Hepatocyte (in vitro differentiated cells): ENCODE data around the gene IRF5. TPM values are rescaled to one million over a fixed set of nuclear protein-coding genes. Genes with fewer than 3 reads are reported as not detected.

Source experiments
- DNase-seq: peaks from one replicate; pipeline ENCODE4 v3.0.0-alpha.2; 2016; ENCODE audit warnings: low spot score
- H2AFZ ChIP-seq: fragments of 200-600 bp; sonication (generic); 2 replicates; pipeline ENCODE4 v1.6.0; 2016; ENCODE audit warnings: antibody characterized with exemption, mild to moderate bottlenecking
- H3K27ac ChIP-seq: fragments of 200-600 bp; sonication (generic); 2 replicates; pipeline ENCODE4 v1.5.1; 2016; ENCODE audit warnings: mild to moderate bottlenecking
- H3K27me3 ChIP-seq: fragments of 200-600 bp; sonication (generic); 2 replicates; pipeline ENCODE4 v1.6.1; 2016
- H3K36me3 ChIP-seq: fragments of 200-600 bp; sonication (generic); replicated peaks from 2 replicates; pipeline ENCODE4 v1.5.1; 2016; ENCODE audit warnings: low read depth; ENCODE audit not compliant: insufficient read depth
- H3K4me1 ChIP-seq: fragments of 200-600 bp; sonication (generic); 2 replicates; pipeline ENCODE4 v1.5.1; 2016; ENCODE audit warnings: mild to moderate bottlenecking, moderate library complexity; ENCODE audit not compliant: insufficient read depth
- H3K4me2 ChIP-seq: fragments of 200-600 bp; sonication (generic); 2 replicates; pipeline ENCODE4 v1.6.0; 2016
- H3K4me3 ChIP-seq: fragments of 200-600 bp; sonication (generic); 2 replicates; pipeline ENCODE4 v1.5.1; 2016; ENCODE audit warnings: mild to moderate bottlenecking
- H3K79me2 ChIP-seq: fragments of 200-600 bp; sonication (generic); 2 replicates; pipeline ENCODE4 v1.6.0; 2017; ENCODE audit warnings: mild to moderate bottlenecking
- H3K9me2 ChIP-seq: fragments of 200-600 bp; sonication (generic); replicated peaks from 2 replicates; pipeline ENCODE4 v1.6.0; 2017; ENCODE audit warnings: mild to moderate bottlenecking; ENCODE audit not compliant: insufficient read depth
- H3K9me3 ChIP-seq: fragments of 200-600 bp; sonication (generic); 2 replicates; pipeline ENCODE4 v1.5.1; 2016; ENCODE audit warnings: low read depth, mild to moderate bottlenecking
- H4K20me1 ChIP-seq: fragments of 200-600 bp; sonication (generic); 2 replicates; pipeline ENCODE4 v1.6.0; 2016; ENCODE audit warnings: mild to moderate bottlenecking; ENCODE audit not compliant: insufficient read depth, poor library complexity, severe bottlenecking
- EZH2 ChIP-seq: fragments of 200-600 bp; sonication (generic); IDR thresholded peaks from 2 replicates; pipeline ENCODE4 v1.6.1; 2016; ENCODE audit warnings: antibody characterized with exemption, mild to moderate bottlenecking, borderline replicate concordance
- EZH2phosphoT487 ChIP-seq: fragments of 200-600 bp; sonication (generic); IDR thresholded peaks from one replicate; pipeline ENCODE4 v1.6.1; 2018; ENCODE audit warnings: antibody characterized with exemption, mild to moderate bottlenecking, low read depth, moderate library complexity; ENCODE audit not compliant: unreplicated experiment, severe bottlenecking
- WGBS: methylation state at CpG from one replicate; pipeline ENCODE4 v1.1.6; 2016; ENCODE audit warnings: low lambda C conversion rate; ENCODE audit errors: missing lambda C conversion rate; 5-methylcytosine and 5-hydroxymethylcytosine counted together
- polyA plus RNA-seq: library from polyadenylated mRNA; unstranded; fragments of >200 nt; fragmentation: Nextera tagmentation; extraction: Ambion mirVana; gene quantifications from 2 replicates; pipeline ENCODE4 v1.2.1, GENCODE V29; 2016
- total RNA-seq: library from RNA; depleted of rRNA; stranded (reverse); fragments of >200 nt; gene quantifications from 2 replicates; pipeline ENCODE4 v1.2.3, GENCODE V29; 2014
- TF ChIP-seq, protein P1 (sequence below): fragments of 200-600 bp; sonication (generic); IDR thresholded peaks from 2 replicates; pipeline ENCODE4 v1.5.1; 2016; ENCODE audit warnings: antibody characterized with exemption, mild to moderate bottlenecking; ENCODE audit not compliant: poor library complexity

The IRF5 gene
- total and polyA plus RNA-seq, 2 experiments from 2014 or later, result 0.73 TPM; not detected in 1

- 89% methylated on average over 19 of the region's 19 CpGs for WGBS
- no peak for DNase-seq
- no peaks in the 10 kb centered on the region for H3K36me3 ChIP-seq
- H3K27me3 ChIP-seq, result peaks cover 9% of the 10 kb centered on the region
- no peaks in the 10 kb centered on the region for H4K20me1 ChIP-seq
- H2AFZ ChIP-seq, result no peak overlapping the region
- TF ChIP-seq, protein P1, sequence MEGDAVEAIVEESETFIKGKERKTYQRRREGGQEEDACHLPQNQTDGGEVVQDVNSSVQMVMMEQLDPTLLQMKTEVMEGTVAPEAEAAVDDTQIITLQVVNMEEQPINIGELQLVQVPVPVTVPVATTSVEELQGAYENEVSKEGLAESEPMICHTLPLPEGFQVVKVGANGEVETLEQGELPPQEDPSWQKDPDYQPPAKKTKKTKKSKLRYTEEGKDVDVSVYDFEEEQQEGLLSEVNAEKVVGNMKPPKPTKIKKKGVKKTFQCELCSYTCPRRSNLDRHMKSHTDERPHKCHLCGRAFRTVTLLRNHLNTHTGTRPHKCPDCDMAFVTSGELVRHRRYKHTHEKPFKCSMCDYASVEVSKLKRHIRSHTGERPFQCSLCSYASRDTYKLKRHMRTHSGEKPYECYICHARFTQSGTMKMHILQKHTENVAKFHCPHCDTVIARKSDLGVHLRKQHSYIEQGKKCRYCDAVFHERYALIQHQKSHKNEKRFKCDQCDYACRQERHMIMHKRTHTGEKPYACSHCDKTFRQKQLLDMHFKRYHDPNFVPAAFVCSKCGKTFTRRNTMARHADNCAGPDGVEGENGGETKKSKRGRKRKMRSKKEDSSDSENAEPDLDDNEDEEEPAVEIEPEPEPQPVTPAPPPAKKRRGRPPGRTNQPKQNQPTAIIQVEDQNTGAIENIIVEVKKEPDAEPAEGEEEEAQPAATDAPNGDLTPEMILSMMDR, result no peak
- TF ChIP-seq EZH2 (no peak), EZH2phosphoT487 (no peak)
- H3K27ac ChIP-seq, result no peak overlapping the region
- no peaks in the 10 kb centered on the region for H3K9me2 ChIP-seq
- H3K79me2 ChIP-seq, result no peaks in the 10 kb centered on the region
- H3K4me3 ChIP-seq, result no peak overlapping the region
- H3K4me1 ChIP-seq, result no peaks in the 10 kb centered on the region
- no peak overlapping the region for H3K4me2 ChIP-seq
- H3K9me3 ChIP-seq, result no peaks in the 10 kb centered on the region
Observed at GRCh38 chr7:128931965-128932861, 5.5 kb upstream of the IRF5 start.

DNA sequence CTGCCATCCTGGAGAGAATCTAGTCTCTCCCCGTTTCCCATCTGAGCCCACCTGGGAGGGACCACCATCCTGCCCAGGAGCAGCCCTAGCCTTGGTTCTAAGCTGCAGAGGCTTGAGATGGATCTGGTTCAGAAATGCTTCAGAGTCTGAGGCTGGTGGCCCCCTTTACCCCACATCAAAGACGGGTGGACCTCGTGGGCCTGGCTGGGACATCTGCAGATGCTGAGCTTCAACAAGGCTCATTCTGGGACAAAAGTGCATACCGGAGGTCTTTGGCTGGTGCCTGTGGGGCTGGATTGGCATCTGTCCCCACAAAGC lies 4.9 kb upstream of the IRF5 start:
- no peak for DNase-seq
- Histone ChIP-seq H3K36me3 (no peaks in the 10 kb centered on the region), H3K4me2 (no peak overlapping the region), H2AFZ (no peak overlapping the region), H3K4me1 (no peaks in the 10 kb centered on the region), H4K20me1 (no peaks in the 10 kb centered on the region), H3K9me2 (no peaks in the 10 kb centered on the region), H3K9me3 (no peaks in the 10 kb centered on the region), H3K27ac (no peak overlapping the region), H3K4me3 (no peak overlapping the region), H3K79me2 (no peaks in the 10 kb centered on the region), H3K27me3 (peaks cover 14% of the 10 kb centered on the region)
- TF ChIP-seq EZH2phosphoT487, result no peak
- TF ChIP-seq EZH2, result no peak
- TF ChIP-seq, protein P1, result no peak
- WGBS, result 88% methylated on average over 4 of the region's 4 CpGs

GRCh38 chr7:128933180-128933891 lies 4.4 kb upstream of the IRF5 start:
- no peak overlapping the region for H3K27ac ChIP-seq
- no peaks in the 10 kb centered on the region for H3K9me3 ChIP-seq
- peaks cover 19% of the 10 kb centered on the region for H3K27me3 ChIP-seq
- no peaks in the 10 kb centered on the region for H3K36me3 ChIP-seq
- 70% methylated on average over 15 of the region's 15 CpGs for WGBS
- H3K79me2 ChIP-seq, result no peaks in the 10 kb centered on the region
- no peaks in the 10 kb centered on the region for H4K20me1 ChIP-seq
- no peak overlapping the region for H3K4me2 ChIP-seq
- H3K9me2 ChIP-seq, result no peaks in the 10 kb centered on the region
- DNase-seq, result no peak
- TF ChIP-seq, protein P1, result no peak
- no peak for TF ChIP-seq EZH2
- TF ChIP-seq EZH2phosphoT487, result no peak
- no peaks in the 10 kb centered on the region for H3K4me1 ChIP-seq
- no peak overlapping the region for H3K4me3 ChIP-seq
- H2AFZ ChIP-seq, result no peak overlapping the region
